Measurements from ENCODE around the gene ZC3H13. TPM values are rescaled to one million over a fixed set of nuclear protein-coding genes. Genes with fewer than 3 reads are reported as not detected.

ZC3H13 gene
- total and polyA plus RNA-seq, 3 donors from 2014 or later: 10.2 to 43.7 (median 36.8) TPM

- no peaks in the 10 kb centered on the region for H3K4me1 ChIP-seq
- H3K27me3 ChIP-seq: no peaks in the 10 kb centered on the region
- WGBS, 2 donors: 88 to 92% methylated on average over 4 of the region's 4 CpGs
- no peak overlapping the region for H3K4me3 ChIP-seq
- no peak for DNase-seq
- no peak for TF ChIP-seq CTCF (IDR thresholded peaks at IDR 0.05)
- TF ChIP-seq POLR2A (IDR thresholded peaks at IDR 0.05): no peak
- H3K9me3 ChIP-seq: no peaks in the 10 kb centered on the region
- intact Hi-C loops (cut with DNase I; ENCODE audit: low total_unique reads): no loop called here
- H3K27ac ChIP-seq: no peak overlapping the region
- H3K36me3 ChIP-seq (ENCODE audit: low read depth, missing control alignments): no peaks in the 10 kb centered on the region
Measured at GRCh38 chr13:46038296-46038695, 14.2 kb downstream of the ZC3H13 start.

- Histone ChIP-seq H3K9me3 (no peaks in the 10 kb centered on the region), H3K4me1 (no peaks in the 10 kb centered on the region), H3K27me3 (no peaks in the 10 kb centered on the region), H3K4me3 (no peak overlapping the region), H3K36me3 (ENCODE audit: low read depth, missing control alignments) (no peaks in the 10 kb centered on the region), H3K27ac (no peak overlapping the region)
- intact Hi-C loops (cut with DNase I; ENCODE audit: low total_unique reads): no loop called here
- WGBS, 2 donors: 98 to 100% methylated on average over 2 of the region's 2 CpGs
- DNase-seq: no peak
- TF ChIP-seq POLR2A (IDR thresholded peaks at IDR 0.05) (no peak), CTCF (IDR thresholded peaks at IDR 0.05) (no peak)
Measured at GRCh38 chr13:46035066-46035465, 17.5 kb downstream of the ZC3H13 start.

- intact Hi-C loops (cut with DNase I; ENCODE audit: low total_unique reads): no loop called here
- no peak for TF ChIP-seq CTCF (IDR thresholded peaks at IDR 0.05)
- no peak for TF ChIP-seq POLR2A (IDR thresholded peaks at IDR 0.05)
- Histone ChIP-seq H3K4me1 (no peaks in the 10 kb centered on the region), H3K27ac (no peak overlapping the region), H3K27me3 (no peaks in the 10 kb centered on the region), H3K4me3 (no peak overlapping the region), H3K36me3 (ENCODE audit: low read depth, missing control alignments) (no peaks in the 10 kb centered on the region), H3K9me3 (no peaks in the 10 kb centered on the region)
- DNase-seq: no peak
Measured at GRCh38 chr13:46032341-46032740, 20.2 kb downstream of the ZC3H13 start.

DNA sequence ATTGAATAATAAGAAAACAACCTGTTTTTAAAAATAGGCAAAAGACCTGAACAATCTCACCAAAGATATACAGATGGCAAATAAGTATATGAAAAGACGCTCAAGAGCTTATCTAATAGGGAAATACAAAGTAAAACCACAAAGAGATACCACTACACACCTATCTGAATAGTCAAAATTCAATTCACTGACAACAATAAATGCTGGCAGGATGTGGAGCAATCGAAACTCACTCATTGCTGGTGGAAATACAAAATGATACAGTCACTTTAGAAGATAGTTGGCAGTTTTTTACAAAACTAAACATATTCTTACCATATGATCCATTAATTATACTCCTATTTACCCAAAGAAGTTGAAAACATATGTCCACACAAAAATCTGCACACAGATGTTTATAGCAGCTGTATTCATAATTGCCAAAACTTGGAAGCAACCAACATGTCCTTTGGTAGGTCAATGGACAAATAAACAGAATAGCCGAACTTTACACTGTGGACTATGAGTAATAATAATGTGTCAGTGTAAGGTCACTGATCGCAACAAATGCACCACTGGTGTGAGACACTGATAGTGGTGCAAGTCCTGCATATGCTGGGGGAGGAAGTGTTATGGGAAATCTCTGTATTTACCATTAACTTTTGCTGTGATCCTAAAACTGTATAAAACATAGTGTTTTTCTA, 20.8 kb downstream of the ZC3H13 start:
- Histone ChIP-seq H3K4me3 (no peak overlapping the region), H3K27me3 (no peaks in the 10 kb centered on the region), H3K9me3 (no peaks in the 10 kb centered on the region), H3K4me1 (no peaks in the 10 kb centered on the region), H3K36me3 (ENCODE audit: low read depth, missing control alignments) (no peaks in the 10 kb centered on the region), H3K27ac (no peak overlapping the region)
- no peak for DNase-seq
- WGBS, 2 donors: 88 to 93% methylated on average over 4 of the region's 4 CpGs
- intact Hi-C loops (cut with DNase I; ENCODE audit: low total_unique reads): no loop called here
- no peak for TF ChIP-seq POLR2A (IDR thresholded peaks at IDR 0.05)
- no peak for TF ChIP-seq CTCF (IDR thresholded peaks at IDR 0.05)

- intact Hi-C loops (cut with DNase I; ENCODE audit: low total_unique reads): no loop called here
- Histone ChIP-seq H3K36me3 (ENCODE audit: low read depth, missing control alignments) (no peaks in the 10 kb centered on the region), H3K27ac (no peak overlapping the region), H3K4me3 (no peak overlapping the region), H3K27me3 (no peaks in the 10 kb centered on the region), H3K4me1 (no peaks in the 10 kb centered on the region), H3K9me3 (no peaks in the 10 kb centered on the region)
- WGBS, 2 donors: 91 to 96% methylated on average over 4 of the region's 4 CpGs
- DNase-seq: no peak
- no peak for TF ChIP-seq CTCF (IDR thresholded peaks at IDR 0.05)
- no peak for TF ChIP-seq POLR2A (IDR thresholded peaks at IDR 0.05)
Measured at GRCh38 chr13:46025157-46025556, 27.4 kb downstream of the ZC3H13 start.
